Measurements from ENCODE around the gene MSH4. TPM values are rescaled to one million over a fixed set of nuclear protein-coding genes. Genes with fewer than 3 reads are reported as not detected.

MSH4 gene
- total RNA-seq, 1 donor from 2014 or later: 0.34 TPM

- no peak for FAIRE-seq
- no peak overlapping the region for H3K27ac ChIP-seq (ENCODE audit: low read depth, low read length)
These were observed 41.4 kb downstream of the MSH4 start for GRCh38 chr1:75838079-75838478.

GRCh38 chr1:75841421-75841820 is 44.7 kb downstream of the MSH4 start:
- no peaks in the 10 kb centered on the region for H3K27me3 ChIP-seq (ENCODE audit: insufficient read depth, low read length)
- H3K9me3 Mint-ChIP-seq (ENCODE audit: unreplicated experiment): peaks cover 4% of the 10 kb centered on the region
- H3K4me3 ChIP-seq (ENCODE audit: insufficient read depth, low read depth, low read length): no peak overlapping the region
- no peaks in the 10 kb centered on the region for H3K4me1 ChIP-seq (ENCODE audit: insufficient read depth, low read length)
- H3K36me3 Mint-ChIP-seq (ENCODE audit: low read depth, unreplicated experiment): no peaks in the 10 kb centered on the region
- H3K36me3 ChIP-seq (ENCODE audit: insufficient read depth, low read length): no peaks in the 10 kb centered on the region
- H3K27me3 Mint-ChIP-seq (ENCODE audit: low read depth, unreplicated experiment): no peaks in the 10 kb centered on the region
- FAIRE-seq (no peak), DNase-seq (ENCODE audit: low read depth) (no peak)
- H4K20me1 ChIP-seq (ENCODE audit: insufficient read depth, low read length): no peaks in the 10 kb centered on the region
- no peak overlapping the region for H2AFZ ChIP-seq (ENCODE audit: low read depth, low read length)
- H3K9me3 ChIP-seq (ENCODE audit: insufficient read depth, low read depth, low read length): no peaks in the 10 kb centered on the region
- no peak overlapping the region for H3K27ac Mint-ChIP-seq (ENCODE audit: unreplicated experiment)
- H3K4me2 ChIP-seq (ENCODE audit: low read length): no peak overlapping the region
- no peak overlapping the region for H3K4me3 Mint-ChIP-seq (ENCODE audit: unreplicated experiment)
- H3K4me1 Mint-ChIP-seq (ENCODE audit: low read depth, unreplicated experiment): no peaks in the 10 kb centered on the region
- H3K79me2 ChIP-seq (ENCODE audit: insufficient read depth, low read length): no peaks in the 10 kb centered on the region
- H3K27ac ChIP-seq (ENCODE audit: low read depth, low read length): no peak overlapping the region
- TF ChIP-seq CTCF (IDR thresholded peaks at IDR 0.05; ENCODE audit: insufficient read depth, low read depth, low read length): no peak
- TF ChIP-seq EZH2 (IDR thresholded peaks at IDR 0.05; ENCODE audit: insufficient read depth, low read length): no peak
- H3K9ac ChIP-seq (ENCODE audit: low read length): no peak overlapping the region

More at GRCh38 chr1:75838079-75838478, 41.4 kb downstream of the MSH4 start:
- H3K27ac Mint-ChIP-seq (ENCODE audit: unreplicated experiment): no peak overlapping the region
- no peaks in the 10 kb centered on the region for H3K27me3 Mint-ChIP-seq (ENCODE audit: low read depth, unreplicated experiment)
- Histone ChIP-seq H3K27me3 (ENCODE audit: insufficient read depth, low read length) (no peaks in the 10 kb centered on the region), H4K20me1 (ENCODE audit: insufficient read depth, low read length) (no peaks in the 10 kb centered on the region), H2AFZ (ENCODE audit: low read depth, low read length) (no peak overlapping the region), H3K4me3 (ENCODE audit: insufficient read depth, low read depth, low read length) (no peak overlapping the region), H3K79me2 (ENCODE audit: insufficient read depth, low read length) (no peaks in the 10 kb centered on the region), H3K9me3 (ENCODE audit: insufficient read depth, low read depth, low read length) (no peaks in the 10 kb centered on the region), H3K9ac (ENCODE audit: low read length) (no peak overlapping the region), H3K4me1 (ENCODE audit: insufficient read depth, low read length) (no peaks in the 10 kb centered on the region), H3K36me3 (ENCODE audit: insufficient read depth, low read length) (no peaks in the 10 kb centered on the region), H3K4me2 (ENCODE audit: low read length) (no peak overlapping the region)
- TF ChIP-seq EZH2 (IDR thresholded peaks at IDR 0.05; ENCODE audit: insufficient read depth, low read length): no peak
- DNase-seq (ENCODE audit: low read depth): no peak
- H3K4me1 Mint-ChIP-seq (ENCODE audit: low read depth, unreplicated experiment): no peaks in the 10 kb centered on the region
- H3K9me3 Mint-ChIP-seq (ENCODE audit: unreplicated experiment): peaks cover 11% of the 10 kb centered on the region
- H3K36me3 Mint-ChIP-seq (ENCODE audit: low read depth, unreplicated experiment): no peaks in the 10 kb centered on the region
- no peak overlapping the region for H3K4me3 Mint-ChIP-seq (ENCODE audit: unreplicated experiment)

GRCh38 chr1:75845576-75845975 is 48.9 kb downstream of the MSH4 start:
- H3K9me3 Mint-ChIP-seq (ENCODE audit: unreplicated experiment): no peaks in the 10 kb centered on the region
- no peaks in the 10 kb centered on the region for H3K27me3 ChIP-seq (ENCODE audit: insufficient read depth, low read length)
- no peaks in the 10 kb centered on the region for H3K4me1 Mint-ChIP-seq (ENCODE audit: low read depth, unreplicated experiment)
- no peak overlapping the region for H3K4me3 Mint-ChIP-seq (ENCODE audit: unreplicated experiment)
- no peaks in the 10 kb centered on the region for H3K36me3 Mint-ChIP-seq (ENCODE audit: low read depth, unreplicated experiment)
- no peak overlapping the region for H3K27ac Mint-ChIP-seq (ENCODE audit: unreplicated experiment)
- FAIRE-seq: no peak
- no peaks in the 10 kb centered on the region for H3K27me3 Mint-ChIP-seq (ENCODE audit: low read depth, unreplicated experiment)
- DNase-seq (ENCODE audit: low read depth): no peak
- no peaks in the 10 kb centered on the region for H3K79me2 ChIP-seq (ENCODE audit: insufficient read depth, low read length)
- no peak overlapping the region for H3K4me2 ChIP-seq (ENCODE audit: low read length)
- no peaks in the 10 kb centered on the region for H3K36me3 ChIP-seq (ENCODE audit: insufficient read depth, low read length)
- H3K9ac ChIP-seq (ENCODE audit: low read length): no peak overlapping the region
- H3K27ac ChIP-seq (ENCODE audit: low read depth, low read length): no peak overlapping the region
- no peaks in the 10 kb centered on the region for H4K20me1 ChIP-seq (ENCODE audit: insufficient read depth, low read length)
- H3K9me3 ChIP-seq (ENCODE audit: insufficient read depth, low read depth, low read length): no peaks in the 10 kb centered on the region
- no peak overlapping the region for H3K4me3 ChIP-seq (ENCODE audit: insufficient read depth, low read depth, low read length)
- H3K4me1 ChIP-seq (ENCODE audit: insufficient read depth, low read length): no peaks in the 10 kb centered on the region
- no peak overlapping the region for H2AFZ ChIP-seq (ENCODE audit: low read depth, low read length)
- TF ChIP-seq CTCF (IDR thresholded peaks at IDR 0.05; ENCODE audit: insufficient read depth, low read depth, low read length) (no peak), EZH2 (IDR thresholded peaks at IDR 0.05; ENCODE audit: insufficient read depth, low read length) (no peak)
